K562 (cell line): ENCODE results near the gene TEX264. TPM values are rescaled to one million over a fixed set of nuclear protein-coding genes. Genes with fewer than 3 reads are reported as not detected.

Experiments
- ATAC-seq: fragments of 200-7000 bp; cut with Tn5 transposase; 3 replicates; pipeline ENCODE4 v1.9.1; 2020; ENCODE audit warnings: moderate library complexity
- BruUV-seq: library from RNA; stranded (reverse); fragments of 400-500 nt; replicated peaks from 2 replicates; lab custom pipeline; 2021; lab: Mats Ljungman, UMichigan
- CTCF ChIA-PET: fragments of 300-600 bp; formaldehyde crosslinking; extraction: SDS; loops from one replicate; lab custom pipeline; 2021; ENCODE audit warnings: low intra/inter-chr PET ratio; lab: Yijun Ruan, JAX
- POLR2A ChIA-PET: fragments of 300-600, 350-650 bp; sonication (Branson Sonifier 250); formaldehyde crosslinking; extraction: SDS; loops from one replicate; lab custom pipeline; 2021; ENCODE audit warnings: antibody characterized with exemption, inconsistent platforms; lab: Yijun Ruan, JAX
- DNase-seq, 4 experiments: peaks; one replicate each; pipeline versions ENCODE4 v3.0.0 to v3.0.0-alpha.2; 2011 to 2018; ENCODE audit warnings: low spot score in 3 of 4, mixed read lengths in 3 of 4; ENCODE audit errors: extremely low read depth in 1 of 4
- FAIRE-seq: peaks from 2 replicates; lab custom pipeline; 2011; peaks lifted over from hg19 to GRCh38; lab: Jason Lieb, UNC
- H2AFZ ChIP-seq: 2 replicates; pipeline ENCODE4 v1.6.0; 2011; ENCODE audit warnings: low read depth, low read length, control low read depth, inconsistent platforms
- H3K27ac ChIP-seq: fragments of 200-600 bp; 3 replicates; pipeline ENCODE4 v1.8.0; 2011; ENCODE audit warnings: low read depth, mild to moderate bottlenecking, control low read depth, inconsistent platforms, low read length, moderate library complexity, mixed read lengths; ENCODE audit errors: extremely low read depth
- H3K27me3 ChIP-seq, 2 experiments: fragments of 300-600 bp in 1 of 2; 2 replicates in 1 of 2; 3 replicates in 1 of 2; pipeline versions ENCODE4 v1.6.0 to v1.8.0; 2011; ENCODE audit warnings: inconsistent platforms in 2 of 2, low read length in 2 of 2, mild to moderate bottlenecking in 1 of 2, mixed read lengths in 1 of 2, moderate library complexity in 1 of 2; ENCODE audit not compliant: control insufficient read depth in 2 of 2, insufficient read depth in 2 of 2
- H3K36me3 ChIP-seq: fragments of 300-600 bp; 3 replicates; pipeline ENCODE4 v1.8.0; 2011; ENCODE audit warnings: mild to moderate bottlenecking, low read length, inconsistent platforms; ENCODE audit not compliant: control insufficient read depth, insufficient read depth
- H3K4me1 ChIP-seq, 2 experiments: fragments of 200-600 bp in 1 of 2; replicated peaks in 1 of 2; 2 replicates in 1 of 2; 3 replicates in 1 of 2; pipeline versions ENCODE4 v1.5.1 to v1.8.0; 2011; ENCODE audit warnings: inconsistent platforms in 2 of 2, low read length in 2 of 2, mild to moderate bottlenecking in 1 of 2, mixed read lengths in 1 of 2, moderate library complexity in 1 of 2; ENCODE audit not compliant: control insufficient read depth in 2 of 2, insufficient read depth in 2 of 2
- H3K4me2 ChIP-seq: 2 replicates; pipeline ENCODE4 v1.6.1; 2011; ENCODE audit warnings: low read length, control low read depth, inconsistent platforms, mixed read lengths; ENCODE audit not compliant: insufficient read depth
- H3K4me3 ChIP-seq: fragments of 200-600 bp; sonication (generic), shearing (Covaris generic); 2 replicates; pipeline ENCODE4 v1.5.1; 2016; ENCODE audit warnings: control low read depth, inconsistent platforms
- H3K79me2 ChIP-seq: fragments of 200-600 bp; 3 replicates; pipeline ENCODE4 v1.8.0; 2011; ENCODE audit warnings: low read length, inconsistent platforms; ENCODE audit not compliant: control insufficient read depth, insufficient read depth
- H3K9ac ChIP-seq, 2 experiments: 2 replicates each; pipeline versions ENCODE4 v1.6.0 to v1.6.1; 2011; ENCODE audit warnings: low read depth in 2 of 2, low read length in 2 of 2, control low read depth in 1 of 2, inconsistent platforms in 1 of 2, mild to moderate bottlenecking in 1 of 2, mixed read lengths in 1 of 2; ENCODE audit not compliant: insufficient read depth in 1 of 2
- H3K9me1 ChIP-seq: one replicate; pipeline ENCODE4 v1.6.0; 2011; ENCODE audit warnings: inconsistent platforms, mild to moderate bottlenecking, low read length, moderate library complexity; ENCODE audit not compliant: control insufficient read depth, insufficient read depth
- H3K9me3 ChIP-seq: replicated peaks from 2 replicates; pipeline ENCODE4 v1.5.1; 2011; ENCODE audit warnings: low read depth, low read length, inconsistent platforms; ENCODE audit not compliant: control insufficient read depth, insufficient read depth
- H4K20me1 ChIP-seq: replicated peaks from 2 replicates; pipeline ENCODE4 v1.6.1; 2011; ENCODE audit warnings: low read length, inconsistent platforms, mixed read lengths; ENCODE audit not compliant: control insufficient read depth, insufficient read depth
- BACH1 ChIP-seq: fragments of 200-800 bp; sonication (Bioruptor generic); IDR thresholded peaks from 2 replicates; pipeline ENCODE4 v1.6.1; 2016; ENCODE audit warnings: missing genetic modification characterization, missing compliant biosample characterization
- KDM2B ChIP-seq: fragments of 250-450 bp; sonication (Bioruptor Pico); IDR thresholded peaks from 2 replicates; pipeline ENCODE4 v1.8.0; 2021; ENCODE audit warnings: mild to moderate bottlenecking, moderate library complexity
- MTA3 ChIP-seq: fragments of 450-650 bp; formaldehyde crosslinking; IDR thresholded peaks from 2 replicates; pipeline ENCODE4 v1.6.1; 2017; ENCODE audit warnings: mild to moderate bottlenecking, borderline replicate concordance
- NCOA1 ChIP-seq: fragments of 450-650 bp; IDR thresholded peaks from 2 replicates; pipeline ENCODE4 v1.6.1; 2016; ENCODE audit warnings: low read depth
- NCOR1 ChIP-seq: fragments of 450-650 bp; IDR thresholded peaks from 2 replicates; pipeline ENCODE4 v1.6.1; 2016; ENCODE audit warnings: mild to moderate bottlenecking, moderate library complexity
- SP1 ChIP-seq: sonication (generic); formaldehyde crosslinking; IDR thresholded peaks from 2 replicates; pipeline ENCODE4 v1.8.1; 2022; ENCODE audit warnings: mild to moderate bottlenecking, missing genetic modification reagents
- WGBS: fragments of 100-300 bp; shearing (Covaris generic); methylation state at CpG from one replicate; pipeline ENCODE4 v1.1.6; 2016; ENCODE audit warnings: low coverage, mixed read lengths; ENCODE audit not compliant: insufficient coverage; ENCODE audit errors: missing lambda C conversion rate; 5-methylcytosine and 5-hydroxymethylcytosine counted together
- in situ Hi-C: fragments of 300-500 bp; cut with MboI; formaldehyde crosslinking; loops from 4 replicates; pipeline ENCODE4 v1.15.0; 2018; ENCODE audit warnings: inconsistent platforms, mixed read lengths
- intact Hi-C: fragments of 100-400 bp; cut with micrococcal nuclease; formaldehyde crosslinking; loops from 2 replicates; pipeline ENCODE4 v1.14.2; 2022
- polyA plus RNA-seq, 8 experiments: library from polyadenylated mRNA; depleted of rRNA in 4 of 8; stranded (reverse) in 5 of 8; unstranded in 3 of 8; fragments of >200 nt; fragmentation: Nextera tagmentation in 2 of 8; fragmentation: Illumina TruSeq in 1 of 8; extraction: Ambion mirVana in 2 of 8; extraction: Trizol in 1 of 8; gene quantifications; 2 replicates each; pipeline versions ENCODE4 v1.2.1 to v1.2.3, GENCODE V29; 2011 to 2014; ENCODE audit warnings: inconsistent platforms in 1 of 8, missing spikeins in 1 of 8
- total RNA-seq, 7 experiments: library from RNA; depleted of rRNA in 6 of 7; stranded (reverse); fragments of >200 nt in 6 of 7; fragmentation: Illumina TruSeq in 2 of 7; extraction: Trizol in 2 of 7; gene quantifications; 2 replicates each; pipeline versions ENCODE4 v1.2.1 to v1.2.3, GENCODE V29; 2011 to 2021; ENCODE audit warnings: low replicate concordance in 1 of 7
- TF ChIP-seq, protein P1 (sequence below): IDR thresholded peaks from 2 replicates; pipeline ENCODE4 v1.6.1; 2014; ENCODE audit warnings: antibody characterized with exemption
- TF ChIP-seq, protein P2 (sequence below): fragments of 450-650 bp; formaldehyde crosslinking; IDR thresholded peaks from 2 replicates; pipeline ENCODE4 v1.4.0; 2020; ENCODE audit warnings: mild to moderate bottlenecking, moderate library complexity
- TF ChIP-seq, protein P3 (sequence below): fragments of 250-450 bp; sonication (Bioruptor Pico); IDR thresholded peaks from 2 replicates; pipeline ENCODE4 v1.5.0; 2021
- TF ChIP-seq, protein P4 (sequence below): fragments of 150-350 bp; IDR thresholded peaks from 2 replicates; pipeline ENCODE4 v1.6.1; 2014; ENCODE audit warnings: low read depth, mild to moderate bottlenecking, low read length, borderline replicate concordance
- TF ChIP-seq, protein P5 (sequence below), 2 experiments: fragments of 450-650 bp in 1 of 2; sonication (generic) in 1 of 2; formaldehyde crosslinking; conservative IDR thresholded peaks; 2 replicates each; pipeline versions ENCODE4 v1.4.0 to v1.8.1; 2020 to 2022; ENCODE audit warnings: mild to moderate bottlenecking in 1 of 2, missing genetic modification reagents in 1 of 2

TEX264 gene
- total and polyA plus RNA-seq, 9 of the 15 experiments (the other 6 are each of a cell fraction or from before 2014, with no cell fraction given): 4.1 to 47.0 (median 31.0) TPM

DNA sequence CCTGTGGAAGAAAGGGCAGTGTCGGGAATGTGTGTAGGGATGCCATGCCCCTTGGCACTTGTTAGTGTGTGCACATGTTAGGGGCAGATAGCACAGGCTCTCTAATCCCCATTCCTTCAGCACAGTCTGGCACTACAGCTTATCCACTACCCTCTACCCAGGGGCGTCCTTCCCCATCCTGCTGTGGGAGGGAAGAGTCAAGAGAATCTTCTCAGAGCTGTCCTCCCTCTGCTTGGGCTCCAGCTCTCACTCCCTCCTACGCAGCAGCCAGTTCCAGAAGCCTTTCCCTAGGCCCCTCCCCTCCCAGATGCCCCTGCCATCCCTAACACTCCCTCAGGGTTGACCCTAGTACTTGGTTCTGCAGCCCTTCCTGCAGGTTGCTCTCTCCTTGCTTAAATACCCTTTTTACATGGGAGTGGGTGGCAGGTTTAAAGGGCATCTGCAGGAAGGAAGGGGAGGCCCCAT, 35.0 kb downstream of the TEX264 start (continued):
- TF ChIP-seq, protein P1, sequence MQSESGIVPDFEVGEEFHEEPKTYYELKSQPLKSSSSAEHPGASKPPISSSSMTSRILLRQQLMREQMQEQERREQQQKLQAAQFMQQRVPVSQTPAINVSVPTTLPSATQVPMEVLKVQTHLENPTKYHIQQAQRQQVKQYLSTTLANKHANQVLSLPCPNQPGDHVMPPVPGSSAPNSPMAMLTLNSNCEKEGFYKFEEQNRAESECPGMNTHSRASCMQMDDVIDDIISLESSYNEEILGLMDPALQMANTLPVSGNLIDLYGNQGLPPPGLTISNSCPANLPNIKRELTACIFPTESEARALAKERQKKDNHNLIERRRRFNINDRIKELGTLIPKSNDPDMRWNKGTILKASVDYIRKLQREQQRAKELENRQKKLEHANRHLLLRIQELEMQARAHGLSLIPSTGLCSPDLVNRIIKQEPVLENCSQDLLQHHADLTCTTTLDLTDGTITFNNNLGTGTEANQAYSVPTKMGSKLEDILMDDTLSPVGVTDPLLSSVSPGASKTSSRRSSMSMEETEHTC: no peak
- TF ChIP-seq, protein P2, sequence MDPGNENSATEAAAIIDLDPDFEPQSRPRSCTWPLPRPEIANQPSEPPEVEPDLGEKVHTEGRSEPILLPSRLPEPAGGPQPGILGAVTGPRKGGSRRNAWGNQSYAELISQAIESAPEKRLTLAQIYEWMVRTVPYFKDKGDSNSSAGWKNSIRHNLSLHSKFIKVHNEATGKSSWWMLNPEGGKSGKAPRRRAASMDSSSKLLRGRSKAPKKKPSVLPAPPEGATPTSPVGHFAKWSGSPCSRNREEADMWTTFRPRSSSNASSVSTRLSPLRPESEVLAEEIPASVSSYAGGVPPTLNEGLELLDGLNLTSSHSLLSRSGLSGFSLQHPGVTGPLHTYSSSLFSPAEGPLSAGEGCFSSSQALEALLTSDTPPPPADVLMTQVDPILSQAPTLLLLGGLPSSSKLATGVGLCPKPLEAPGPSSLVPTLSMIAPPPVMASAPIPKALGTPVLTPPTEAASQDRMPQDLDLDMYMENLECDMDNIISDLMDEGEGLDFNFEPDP: no peak
- TF ChIP-seq NCOR1: no peak
- TF ChIP-seq, protein P3, sequence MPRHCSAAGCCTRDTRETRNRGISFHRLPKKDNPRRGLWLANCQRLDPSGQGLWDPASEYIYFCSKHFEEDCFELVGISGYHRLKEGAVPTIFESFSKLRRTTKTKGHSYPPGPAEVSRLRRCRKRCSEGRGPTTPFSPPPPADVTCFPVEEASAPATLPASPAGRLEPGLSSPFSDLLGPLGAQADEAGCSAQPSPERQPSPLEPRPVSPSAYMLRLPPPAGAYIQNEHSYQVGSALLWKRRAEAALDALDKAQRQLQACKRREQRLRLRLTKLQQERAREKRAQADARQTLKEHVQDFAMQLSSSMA (CRISPR knock-in tag): no peak

DNA sequence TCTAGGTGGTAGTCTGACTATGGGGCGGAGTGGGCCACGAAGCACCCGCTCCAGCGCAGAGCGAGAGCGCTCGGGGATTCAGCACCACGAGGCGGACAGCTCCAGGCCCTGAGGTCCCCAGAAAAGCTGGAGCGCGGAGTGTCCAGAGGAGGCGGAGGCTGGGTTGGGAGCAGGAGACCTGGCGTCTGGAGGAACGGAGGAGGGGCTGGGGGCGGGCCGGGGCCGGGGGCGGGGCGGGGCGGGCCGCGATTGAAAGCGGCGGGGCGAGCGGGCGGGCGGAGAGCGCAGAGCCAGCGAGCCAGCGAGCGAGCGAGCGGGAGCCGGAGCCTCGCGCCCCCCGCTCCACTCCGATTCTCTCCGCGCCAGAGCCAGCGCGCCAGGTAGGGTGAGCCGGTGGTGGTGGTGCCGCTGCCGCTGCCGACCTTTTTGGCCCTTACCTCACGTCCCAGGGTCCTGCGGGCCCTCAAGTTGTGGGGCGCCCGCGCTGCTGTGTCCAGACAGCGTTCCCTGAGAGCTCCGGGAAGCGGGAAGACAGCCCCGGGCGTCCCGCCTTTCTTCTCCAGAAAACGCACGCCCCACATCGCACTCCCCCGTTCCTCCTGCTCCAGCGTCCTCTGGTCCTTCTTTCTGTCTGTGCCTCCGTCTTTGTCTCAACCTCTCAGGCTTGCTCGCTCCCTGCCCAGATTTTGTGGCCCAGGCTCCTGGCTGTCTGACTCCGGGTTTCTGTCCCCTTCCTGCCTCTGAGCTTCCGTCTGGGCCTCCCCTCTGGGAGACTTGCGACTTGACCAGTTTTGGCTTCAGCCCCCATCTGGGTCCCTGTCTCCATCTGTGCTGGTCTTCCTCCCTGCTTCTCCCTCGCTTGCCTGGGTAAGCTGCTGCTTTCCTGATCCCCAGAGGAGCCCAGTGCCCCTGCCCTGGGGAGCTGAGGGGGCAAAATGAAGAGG, 36.0 kb downstream of the TEX264 start, which contains the start of gene GRM2:
GRM2 (plus strand) TSS at position 281 of the 944 bp plus-strand sequence. CDS start 1,916 bp downstream, outside the sequence.
- no TSS peak for BruUV-seq
- TF ChIP-seq BACH1 (tag) (no peak), MTA3 (no peak), NCOA1 (no peak), KDM2B (CRISPR knock-in tag) (no peak), SP1 (CRISPR knock-in tag) (no peak)
- TF ChIP-seq, protein P4, sequence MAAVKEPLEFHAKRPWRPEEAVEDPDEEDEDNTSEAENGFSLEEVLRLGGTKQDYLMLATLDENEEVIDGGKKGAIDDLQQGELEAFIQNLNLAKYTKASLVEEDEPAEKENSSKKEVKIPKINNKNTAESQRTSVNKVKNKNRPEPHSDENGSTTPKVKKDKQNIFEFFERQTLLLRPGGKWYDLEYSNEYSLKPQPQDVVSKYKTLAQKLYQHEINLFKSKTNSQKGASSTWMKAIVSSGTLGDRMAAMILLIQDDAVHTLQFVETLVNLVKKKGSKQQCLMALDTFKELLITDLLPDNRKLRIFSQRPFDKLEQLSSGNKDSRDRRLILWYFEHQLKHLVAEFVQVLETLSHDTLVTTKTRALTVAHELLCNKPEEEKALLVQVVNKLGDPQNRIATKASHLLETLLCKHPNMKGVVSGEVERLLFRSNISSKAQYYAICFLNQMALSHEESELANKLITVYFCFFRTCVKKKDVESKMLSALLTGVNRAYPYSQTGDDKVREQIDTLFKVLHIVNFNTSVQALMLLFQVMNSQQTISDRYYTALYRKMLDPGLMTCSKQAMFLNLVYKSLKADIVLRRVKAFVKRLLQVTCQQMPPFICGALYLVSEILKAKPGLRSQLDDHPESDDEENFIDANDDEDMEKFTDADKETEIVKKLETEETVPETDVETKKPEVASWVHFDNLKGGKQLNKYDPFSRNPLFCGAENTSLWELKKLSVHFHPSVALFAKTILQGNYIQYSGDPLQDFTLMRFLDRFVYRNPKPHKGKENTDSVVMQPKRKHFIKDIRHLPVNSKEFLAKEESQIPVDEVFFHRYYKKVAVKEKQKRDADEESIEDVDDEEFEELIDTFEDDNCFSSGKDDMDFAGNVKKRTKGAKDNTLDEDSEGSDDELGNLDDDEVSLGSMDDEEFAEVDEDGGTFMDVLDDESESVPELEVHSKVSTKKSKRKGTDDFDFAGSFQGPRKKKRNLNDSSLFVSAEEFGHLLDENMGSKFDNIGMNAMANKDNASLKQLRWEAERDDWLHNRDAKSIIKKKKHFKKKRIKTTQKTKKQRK: no peak
- TF ChIP-seq, protein P5, sequence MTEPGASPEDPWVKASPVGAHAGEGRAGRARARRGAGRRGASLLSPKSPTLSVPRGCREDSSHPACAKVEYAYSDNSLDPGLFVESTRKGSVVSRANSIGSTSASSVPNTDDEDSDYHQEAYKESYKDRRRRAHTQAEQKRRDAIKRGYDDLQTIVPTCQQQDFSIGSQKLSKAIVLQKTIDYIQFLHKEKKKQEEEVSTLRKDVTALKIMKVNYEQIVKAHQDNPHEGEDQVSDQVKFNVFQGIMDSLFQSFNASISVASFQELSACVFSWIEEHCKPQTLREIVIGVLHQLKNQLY (CRISPR knock-in tag; conservative IDR thresholded peaks at IDR 0.05): no peak

More for the DNA sequence above, 36.0 kb downstream of the TEX264 start, which contains the start of gene GRM2:
- 33% methylated on average over 26 of the region's 69 CpGs for WGBS
- in situ Hi-C loops: no loop called here
- FAIRE-seq: peak; percentile 15
- H3K9me3 ChIP-seq: no peaks in the 10 kb centered on the region
- H3K9me1 ChIP-seq: no peaks in the 10 kb centered on the region
- peaks cover 0 to 12% of the 10 kb centered on the region in 2 experiments; a peak in 2 of 5 replicates for H3K27me3 ChIP-seq
- H3K4me2 ChIP-seq: no peak within 1 kb of the TSS
- H3K9ac ChIP-seq: no peak within 1 kb of the TSS
- no peak within 1 kb of the TSS for H2AFZ ChIP-seq
- H3K79me2 ChIP-seq: no peaks in the 10 kb centered on the region
- H3K4me1 ChIP-seq: peaks cover 0 to 4% of the 10 kb centered on the region in 2 experiments; a peak in 2 of 5 replicates
- intact Hi-C loops: no loop called here
- POLR2A ChIA-PET: interaction anchor here (0.6 kb wide), 1 partner anchor 160 kb away, joined by 3 read pairs; no protein-coding TSS in a partner anchor
- DNase-seq: peak; percentile 73 to 88 (median 82)
- CTCF ChIA-PET: no interaction called here
- peak; percentile 93 for ATAC-seq
- H3K36me3 ChIP-seq: no peaks in the 10 kb centered on the region
- peaks cover 9% of the 10 kb centered on the region for H4K20me1 ChIP-seq
- H3K4me3 ChIP-seq: no peak within 1 kb of the TSS
- H3K27ac ChIP-seq: no peak within 1 kb of the TSS
